B cell (primary cell): ENCODE measurements around the gene ZNF212. TPM values are rescaled to one million over a fixed set of nuclear protein-coding genes. Genes with fewer than 3 reads are reported as not detected.

Source experiments
- ATAC-seq: fragments of 200-7000 bp; cut with Tn5 transposase; one replicate; pipeline ENCODE4 v1.10.0; 2021; ENCODE audit warnings: low read depth, mild to moderate bottlenecking, moderate number of reproducible peaks, moderate library complexity
- CTCF ChIA-PET: fragments of 350-600 bp; sonication (Branson Sonifier 250); formaldehyde crosslinking; loops from one replicate; lab custom pipeline; 2021; ENCODE audit warnings: antibody characterized with exemption, inconsistent platforms; lab: Charles Lee
- POLR2A ChIA-PET: fragments of 350-600 bp; sonication (Branson Sonifier 250); formaldehyde crosslinking; loops from one replicate; lab custom pipeline; 2021; ENCODE audit warnings: antibody characterized with exemption; lab: Charles Lee
- DNase-seq: peaks from one replicate; pipeline ENCODE4 v3.0.0; 2013
- H2AFZ ChIP-seq: 2 replicates; pipeline ENCODE4 v1.6.1; 2012; ENCODE audit warnings: mild to moderate bottlenecking, low read depth, low read length; ENCODE audit not compliant: insufficient read depth, poor library complexity, severe bottlenecking
- H3K27ac ChIP-seq, 2 donors: 1 replicate in 1 of 2; 2 replicates in 1 of 2; pipeline ENCODE4 v1.5.1; 2012 to 2013; ENCODE audit warnings: low read length in 2 of 2, mild to moderate bottlenecking in 2 of 2, moderate library complexity in 1 of 2
- H3K27me3 ChIP-seq, 4 experiments: fragments of 200-600 bp in 1 of 4; sonication (generic) in 1 of 4; replicated peaks in 1 of 4; 1 replicate in 2 of 4; 2 replicates in 2 of 4; pipeline versions ENCODE4 v1.6.1 to v1.7.0; 2013 to 2016; ENCODE audit warnings: low read length in 3 of 4, mild to moderate bottlenecking in 2 of 4, mixed read lengths in 1 of 4, moderate library complexity in 1 of 4; ENCODE audit not compliant: insufficient read depth in 4 of 4, control insufficient read depth in 3 of 4; ENCODE audit errors: control extremely low read depth in 1 of 4
- H3K36me3 ChIP-seq, 2 experiments: replicated peaks in 1 of 2; 1 replicate in 1 of 2; 2 replicates in 1 of 2; pipeline versions ENCODE4 v1.6.1 to v1.7.1; 2013; ENCODE audit warnings: low read length in 1 of 2; ENCODE audit not compliant: insufficient read depth in 2 of 2, control insufficient read depth in 1 of 2; ENCODE audit errors: control extremely low read depth in 1 of 2, extremely low read depth in 1 of 2
- H3K4me1 ChIP-seq, 2 donors: fragments of 200-600 bp in 1 of 2; sonication (generic) in 1 of 2; 1 replicate in 1 of 2; 2 replicates in 1 of 2; pipeline versions ENCODE4 v1.5.1 to v1.6.1; 2013 to 2017; ENCODE audit warnings: low read length in 2 of 2; ENCODE audit not compliant: control insufficient read depth in 2 of 2, insufficient read depth in 2 of 2
- H3K4me2 ChIP-seq: replicated peaks from 2 replicates; pipeline ENCODE3; 2012; ENCODE audit warnings: mild to moderate bottlenecking, low read depth, low read length; ENCODE audit not compliant: poor library complexity, severe bottlenecking
- H3K4me3 ChIP-seq, 5 experiments: fragments of 200-600 bp in 1 of 5; sonication (generic) in 1 of 5; 1 replicate in 3 of 5; 2 replicates in 2 of 5; pipeline versions ENCODE4 v1.5.1 to v1.7.0; 2011 to 2016; ENCODE audit warnings: low read length in 4 of 5, mild to moderate bottlenecking in 4 of 5, low read depth in 2 of 5, control low read depth in 1 of 5, moderate library complexity in 1 of 5; ENCODE audit not compliant: insufficient read depth in 1 of 5; ENCODE audit errors: control extremely low read depth in 1 of 5, extremely low read depth in 1 of 5
- H3K79me2 ChIP-seq: fragments of 200-600 bp; sonication (generic); one replicate; pipeline ENCODE4 v1.6.0; 2016; ENCODE audit warnings: low read length; ENCODE audit not compliant: control insufficient read depth, insufficient read depth
- H3K9ac ChIP-seq: fragments of 200-600 bp; sonication (generic); 2 replicates; pipeline ENCODE4 v1.6.1; 2017; ENCODE audit warnings: mild to moderate bottlenecking, low read length, moderate library complexity
- H3K9me3 ChIP-seq, 3 donors: one replicate each; pipeline versions ENCODE4 v1.6.1 to v1.7.1; 2013; ENCODE audit warnings: low read length in 2 of 3; ENCODE audit not compliant: control insufficient read depth in 2 of 3, insufficient read depth in 1 of 3; ENCODE audit errors: control extremely low read depth in 1 of 3
- H4K20me1 ChIP-seq: 2 replicates; pipeline ENCODE4 v1.6.0; 2012; ENCODE audit warnings: mild to moderate bottlenecking, low read length; ENCODE audit not compliant: insufficient read depth, control insufficient read depth, poor library complexity, severe bottlenecking
- H3K27ac Mint-ChIP-seq: one replicate; pipeline ENCODE4 v1.8.0; 2021; ENCODE audit warnings: mixed read lengths
- H3K27me3 Mint-ChIP-seq: one replicate; pipeline ENCODE4 v1.8.0; 2021; ENCODE audit warnings: mixed read lengths
- H3K4me1 Mint-ChIP-seq: one replicate; pipeline ENCODE4 v1.8.0; 2021; ENCODE audit warnings: mixed read lengths
- H3K4me3 Mint-ChIP-seq: one replicate; pipeline ENCODE4 v1.8.0; 2021; ENCODE audit warnings: mixed read lengths
- H3K9me3 Mint-ChIP-seq: one replicate; pipeline ENCODE4 v1.8.0; 2022; ENCODE audit warnings: mixed read lengths; ENCODE audit not compliant: insufficient read depth
- CTCF ChIP-seq: fragments of 200-600 bp; IDR thresholded peaks from one replicate; pipeline ENCODE4 v1.8.0; 2022; ENCODE audit warnings: antibody characterized with exemption, mild to moderate bottlenecking
- EZH2 ChIP-seq: IDR thresholded peaks from 2 replicates; pipeline ENCODE4 v1.6.1; 2012; ENCODE audit warnings: borderline replicate concordance, low read depth, mild to moderate bottlenecking, moderate library complexity, low read length; ENCODE audit not compliant: insufficient read depth, poor library complexity, severe bottlenecking
- WGBS: methylation state at CpG from one replicate; pipeline ENCODE4 v1.1.5; 2013; ENCODE audit warnings: missing lambda C conversion rate; ENCODE audit not compliant: insufficient coverage; 5-methylcytosine and 5-hydroxymethylcytosine counted together
- intact Hi-C: fragments of 100-400 bp; cut with micrococcal nuclease; formaldehyde crosslinking; loops from one replicate; pipeline ENCODE4 v1.10.0; 2022
- polyA plus RNA-seq: library from polyadenylated mRNA; depleted of rRNA; stranded (reverse); fragments of >200 nt; gene quantifications from 2 replicates; pipeline ENCODE4 v1.2.3, GENCODE V29; 2012
- total RNA-seq, 2 donors: library from RNA; stranded (reverse); fragments of 120-200 nt in 1 of 2; gene quantifications; 1 replicate in 1 of 2; 2 replicates in 1 of 2; pipeline versions ENCODE4 v1.2.3 to v1.2.4, GENCODE V29; 2013 to 2022

The ZNF212 gene
- total and polyA plus RNA-seq, 2 donors (not counting 1 experiment from before 2014, with no cell fraction given), result 8.1 to 22.5 TPM

GRCh38 chr7:149245244-149245643, 5.8 kb downstream of the ZNF212 start:
- CTCF ChIA-PET, result no interaction called here
- Histone ChIP-seq H3K27ac (no peak overlapping the region), H3K9me3 (peaks cover 0 to 5% (median 0%) of the 10 kb centered on the region in 3 donors), H3K27me3 (no peaks in the 10 kb centered on the region), H3K4me2 (no peak overlapping the region), H4K20me1 (peaks cover 25% of the 10 kb centered on the region), H3K9ac (no peak overlapping the region), H3K79me2 (peaks cover 71% of the 10 kb centered on the region), H3K36me3 (peaks cover under 1 to 3% of the 10 kb centered on the region in 2 experiments), H3K4me3 (no peak overlapping the region), H3K4me1 (peaks cover 15 to 22% of the 10 kb centered on the region in 2 donors), H2AFZ (no peak overlapping the region)
- Mint-ChIP-seq H3K9me3 (peaks cover 5% of the 10 kb centered on the region), H3K27ac (no peak overlapping the region), H3K4me3 (no peak overlapping the region), H3K27me3 (no peaks in the 10 kb centered on the region), H3K4me1 (peaks cover 39% of the 10 kb centered on the region)
- intact Hi-C loops, result no loop called here
- no peak for DNase-seq
- ATAC-seq, result peak; percentile 63
- 0% methylated on average over 2 of the region's 5 CpGs for WGBS
- TF ChIP-seq CTCF, result no peak
- TF ChIP-seq EZH2, result no peak
- POLR2A ChIA-PET, result no interaction called here

DNA sequence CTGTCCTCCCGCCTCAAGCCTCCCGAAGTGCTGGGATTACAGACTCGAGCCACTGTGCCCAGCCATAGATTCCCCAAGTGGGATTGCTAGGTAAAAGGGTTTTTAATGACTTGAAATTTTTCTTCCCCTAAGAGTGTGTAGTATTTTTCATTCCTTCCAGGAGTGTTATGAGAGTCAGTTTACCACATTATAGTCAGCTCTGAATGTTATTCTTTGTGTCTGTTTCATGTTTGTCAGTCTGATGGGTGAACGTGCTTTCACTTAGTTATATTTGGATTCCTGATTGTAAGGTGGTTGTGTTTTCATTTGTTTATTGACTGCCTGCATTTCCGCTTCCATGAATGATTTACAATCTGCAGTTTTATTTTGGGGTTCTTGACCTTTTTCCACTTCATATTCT, 6.3 kb downstream of the ZNF212 start:
- Histone ChIP-seq H3K9me3 (peaks cover 0 to 5% (median 0%) of the 10 kb centered on the region in 3 donors), H3K79me2 (peaks cover 66% of the 10 kb centered on the region), H3K4me2 (no peak overlapping the region), H3K36me3 (peaks cover 3 to 5% of the 10 kb centered on the region in 2 experiments), H3K27me3 (no peaks in the 10 kb centered on the region), H4K20me1 (peaks cover 20% of the 10 kb centered on the region), H2AFZ (no peak overlapping the region), H3K27ac (no peak overlapping the region), H3K9ac (no peak overlapping the region), H3K4me1 (peaks cover 10 to 17% of the 10 kb centered on the region in 2 donors), H3K4me3 (no peak overlapping the region)
- Mint-ChIP-seq H3K4me1 (peaks cover 35% of the 10 kb centered on the region), H3K27me3 (no peaks in the 10 kb centered on the region), H3K4me3 (no peak overlapping the region), H3K9me3 (peaks cover 5% of the 10 kb centered on the region), H3K27ac (peak overlapping the region; percentile 3)
- intact Hi-C loops, result no loop called here
- 93% methylated on average over 2 of the region's 5 CpGs for WGBS
- DNase-seq (no peak), ATAC-seq (no peak)
- ChIA-PET CTCF (no interaction called here), POLR2A (no interaction called here)
- no peak for TF ChIP-seq EZH2
- TF ChIP-seq CTCF, result no peak
